Nephron progenitor cell (in vitro differentiated cells): ENCODE results near the gene COX7C.

Experiments used
- DNase-seq: peaks from one replicate; pipeline ENCODE4 v3.0.0; 2021
- H3K27ac Mint-ChIP-seq: 2 replicates; pipeline ENCODE4 v1.8.0; 2021; ENCODE audit warnings: mild to moderate bottlenecking, moderate library complexity, mixed read lengths
- H3K27me3 Mint-ChIP-seq: 2 replicates; pipeline ENCODE4 v1.8.0; 2021; ENCODE audit warnings: mild to moderate bottlenecking, low read depth, mixed read lengths; ENCODE audit not compliant: poor library complexity
- H3K36me3 Mint-ChIP-seq: 2 replicates; pipeline ENCODE4 v1.8.0; 2021; ENCODE audit warnings: low read depth, mixed read lengths
- H3K4me1 Mint-ChIP-seq: 2 replicates; pipeline ENCODE4 v1.8.0; 2021; ENCODE audit warnings: mixed read lengths
- H3K4me3 Mint-ChIP-seq: 2 replicates; pipeline ENCODE4 v1.8.0; 2021; ENCODE audit warnings: mild to moderate bottlenecking, moderate library complexity, mixed read lengths
- H3K9me3 Mint-ChIP-seq: 2 replicates; pipeline ENCODE4 v1.8.0; 2021; ENCODE audit warnings: mild to moderate bottlenecking, moderate library complexity, mixed read lengths
- CTCF ChIP-seq: fragments of 200-600 bp; sonication (generic); IDR thresholded peaks from 2 replicates; pipeline ENCODE4 v1.5.0; 2021; ENCODE audit warnings: antibody characterized with exemption

Gene COX7C

GRCh38 chr5:86596476-86596875, 21.3 kb upstream of the COX7C start:
- Mint-ChIP-seq H3K27ac (no peak overlapping the region), H3K4me1 (no peaks in the 10 kb centered on the region), H3K36me3 (no peaks in the 10 kb centered on the region), H3K4me3 (no peak overlapping the region), H3K27me3 (peaks cover 10% of the 10 kb centered on the region), H3K9me3 (no peaks in the 10 kb centered on the region)
- TF ChIP-seq CTCF, result no peak
- no peak for DNase-seq

- Mint-ChIP-seq H3K4me1 (no peaks in the 10 kb centered on the region), H3K36me3 (no peaks in the 10 kb centered on the region), H3K9me3 (peaks cover 6% of the 10 kb centered on the region), H3K4me3 (no peak overlapping the region), H3K27ac (no peak overlapping the region), H3K27me3 (no peaks in the 10 kb centered on the region)
- no peak for DNase-seq
- no peak for TF ChIP-seq CTCF
These were observed 11.9 kb upstream of the COX7C start for GRCh38 chr5:86605881-86606280.

GRCh38 chr5:86613455-86613854, 4.3 kb upstream of the COX7C start:
- Mint-ChIP-seq H3K36me3 (peaks cover 13% of the 10 kb centered on the region), H3K4me3 (no peak overlapping the region), H3K9me3 (peaks cover 21% of the 10 kb centered on the region), H3K27ac (no peak overlapping the region), H3K27me3 (peaks cover 21% of the 10 kb centered on the region), H3K4me1 (peaks cover 7% of the 10 kb centered on the region)
- DNase-seq, result no peak
- no peak for TF ChIP-seq CTCF

- peak overlapping the region; percentile 100 for H3K4me3 Mint-ChIP-seq
- no peak for TF ChIP-seq CTCF
- H3K9me3 Mint-ChIP-seq, result peaks cover 15% of the 10 kb centered on the region
- H3K4me1 Mint-ChIP-seq, result peaks cover 14% of the 10 kb centered on the region
- no peak overlapping the region for H3K27ac Mint-ChIP-seq
- H3K27me3 Mint-ChIP-seq, result peaks cover 13% of the 10 kb centered on the region
- DNase-seq, result no peak
- H3K36me3 Mint-ChIP-seq, result peaks cover 46% of the 10 kb centered on the region
These were observed 409 bp upstream of the COX7C start for GRCh38 chr5:86617309-86617755.

- no peak overlapping the region for H3K27ac Mint-ChIP-seq
- H3K27me3 Mint-ChIP-seq, result peaks cover 2% of the 10 kb centered on the region
- H3K4me3 Mint-ChIP-seq, result no peak overlapping the region
- no peak for DNase-seq
- H3K36me3 Mint-ChIP-seq, result peaks cover 33% of the 10 kb centered on the region
- TF ChIP-seq CTCF, result no peak
- H3K4me1 Mint-ChIP-seq, result peaks cover 6% of the 10 kb centered on the region
- H3K9me3 Mint-ChIP-seq, result no peaks in the 10 kb centered on the region
These were observed 6.2 kb downstream of the COX7C start for GRCh38 chr5:86623785-86624483.

GRCh38 chr5:86625148-86625547, 7.4 kb downstream of the COX7C start:
- no peak for TF ChIP-seq CTCF
- no peak overlapping the region for H3K4me3 Mint-ChIP-seq
- H3K36me3 Mint-ChIP-seq, result peaks cover 21% of the 10 kb centered on the region
- no peaks in the 10 kb centered on the region for H3K4me1 Mint-ChIP-seq
- DNase-seq, result no peak
- peaks cover 3% of the 10 kb centered on the region for H3K27me3 Mint-ChIP-seq
- H3K9me3 Mint-ChIP-seq, result no peaks in the 10 kb centered on the region
- no peak overlapping the region for H3K27ac Mint-ChIP-seq
